Epithelial cell of esophagus (primary cell): Measurements from ENCODE around the gene SORCS1.
"Not testable (repeated sequence)": the region's sequence is repeated elsewhere in the genome, so short reads cannot be mapped to it uniquely, and the experiment has no call there.

Experiments
- DNase-seq: peaks from one replicate; pipeline ENCODE4 v3.0.0; 2010; ENCODE audit warnings: low read depth
- H3K4me3 ChIP-seq: 2 replicates; pipeline ENCODE4 v1.5.1; 2011; ENCODE audit warnings: mild to moderate bottlenecking, low read length, control low read depth
- TF ChIP-seq, protein P1 (sequence below): IDR thresholded peaks from 2 replicates; pipeline ENCODE4 v1.5.1; 2011; ENCODE audit warnings: low read depth, mild to moderate bottlenecking, low read length, control low read depth, inconsistent platforms; ENCODE audit not compliant: insufficient read depth; ENCODE audit errors: missing control alignments

SORCS1 gene

DNA sequence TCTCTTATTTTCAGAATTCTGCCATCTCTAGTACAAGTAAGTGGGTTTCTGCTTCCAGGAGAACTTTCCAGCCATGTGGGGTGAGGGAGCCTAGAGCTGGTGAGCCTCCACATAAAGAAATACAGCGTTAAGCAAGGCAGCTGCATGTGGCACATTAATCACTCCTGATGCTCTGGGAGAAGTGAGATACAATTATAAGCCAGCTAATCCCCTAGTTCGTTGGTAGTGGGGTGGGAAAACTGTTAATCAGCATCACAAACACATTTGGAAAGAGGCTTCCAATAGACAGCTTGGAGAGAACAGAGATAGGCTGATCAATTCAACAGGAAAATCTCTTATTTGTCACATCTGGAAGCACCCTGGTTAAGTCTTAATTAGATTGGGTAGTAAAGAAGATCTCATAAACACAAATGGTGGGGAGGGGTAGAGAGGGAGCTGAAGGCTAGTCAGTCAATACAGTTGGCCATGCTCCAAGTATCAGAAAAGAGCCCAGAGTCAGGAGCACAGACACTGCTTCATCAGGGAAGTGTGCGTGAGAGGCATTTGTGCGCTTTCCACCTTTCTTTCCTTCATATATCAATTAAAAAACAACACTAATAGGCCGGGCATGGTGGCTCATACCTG is 130.6 kb downstream of the SORCS1 start:
- TF ChIP-seq, protein P1, sequence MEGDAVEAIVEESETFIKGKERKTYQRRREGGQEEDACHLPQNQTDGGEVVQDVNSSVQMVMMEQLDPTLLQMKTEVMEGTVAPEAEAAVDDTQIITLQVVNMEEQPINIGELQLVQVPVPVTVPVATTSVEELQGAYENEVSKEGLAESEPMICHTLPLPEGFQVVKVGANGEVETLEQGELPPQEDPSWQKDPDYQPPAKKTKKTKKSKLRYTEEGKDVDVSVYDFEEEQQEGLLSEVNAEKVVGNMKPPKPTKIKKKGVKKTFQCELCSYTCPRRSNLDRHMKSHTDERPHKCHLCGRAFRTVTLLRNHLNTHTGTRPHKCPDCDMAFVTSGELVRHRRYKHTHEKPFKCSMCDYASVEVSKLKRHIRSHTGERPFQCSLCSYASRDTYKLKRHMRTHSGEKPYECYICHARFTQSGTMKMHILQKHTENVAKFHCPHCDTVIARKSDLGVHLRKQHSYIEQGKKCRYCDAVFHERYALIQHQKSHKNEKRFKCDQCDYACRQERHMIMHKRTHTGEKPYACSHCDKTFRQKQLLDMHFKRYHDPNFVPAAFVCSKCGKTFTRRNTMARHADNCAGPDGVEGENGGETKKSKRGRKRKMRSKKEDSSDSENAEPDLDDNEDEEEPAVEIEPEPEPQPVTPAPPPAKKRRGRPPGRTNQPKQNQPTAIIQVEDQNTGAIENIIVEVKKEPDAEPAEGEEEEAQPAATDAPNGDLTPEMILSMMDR: no peak
- H3K4me3 ChIP-seq: no peak overlapping the region
- no peak for DNase-seq

DNA sequence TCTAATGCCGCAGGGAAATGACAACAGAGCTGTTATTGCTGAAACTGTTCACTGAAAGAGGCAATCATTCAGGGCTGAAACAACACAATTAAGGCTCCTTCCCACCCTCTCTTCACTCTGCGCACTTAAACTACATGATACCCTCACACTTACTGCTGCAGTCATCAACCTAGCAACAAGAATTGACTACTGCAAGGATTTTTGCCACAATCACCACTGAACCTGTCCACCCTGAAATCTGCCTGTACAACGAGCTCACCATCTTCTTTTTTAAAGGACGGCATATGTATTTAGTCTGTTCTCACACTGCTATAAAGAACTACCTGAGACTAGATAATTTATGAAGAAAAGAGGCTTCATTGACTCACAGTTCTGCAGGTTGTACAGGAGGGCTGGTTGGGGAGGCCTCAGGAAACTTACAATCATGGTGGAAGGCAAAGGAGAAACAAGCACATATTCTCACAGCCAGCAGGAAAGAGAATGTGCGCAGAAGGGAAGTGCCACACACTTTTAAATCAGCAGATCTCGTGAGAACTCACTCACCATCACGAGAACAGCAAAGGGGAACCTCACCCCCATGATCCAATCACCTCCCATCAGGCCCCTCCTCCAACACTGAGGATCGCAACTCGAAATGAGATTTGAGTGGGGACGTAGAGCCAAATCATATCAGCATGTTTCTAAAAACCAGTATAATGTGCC is 131.7 kb downstream of the SORCS1 start:
- no peak overlapping the region for H3K4me3 ChIP-seq
- TF ChIP-seq, protein P1: no peak
- no peak for DNase-seq

DNA sequence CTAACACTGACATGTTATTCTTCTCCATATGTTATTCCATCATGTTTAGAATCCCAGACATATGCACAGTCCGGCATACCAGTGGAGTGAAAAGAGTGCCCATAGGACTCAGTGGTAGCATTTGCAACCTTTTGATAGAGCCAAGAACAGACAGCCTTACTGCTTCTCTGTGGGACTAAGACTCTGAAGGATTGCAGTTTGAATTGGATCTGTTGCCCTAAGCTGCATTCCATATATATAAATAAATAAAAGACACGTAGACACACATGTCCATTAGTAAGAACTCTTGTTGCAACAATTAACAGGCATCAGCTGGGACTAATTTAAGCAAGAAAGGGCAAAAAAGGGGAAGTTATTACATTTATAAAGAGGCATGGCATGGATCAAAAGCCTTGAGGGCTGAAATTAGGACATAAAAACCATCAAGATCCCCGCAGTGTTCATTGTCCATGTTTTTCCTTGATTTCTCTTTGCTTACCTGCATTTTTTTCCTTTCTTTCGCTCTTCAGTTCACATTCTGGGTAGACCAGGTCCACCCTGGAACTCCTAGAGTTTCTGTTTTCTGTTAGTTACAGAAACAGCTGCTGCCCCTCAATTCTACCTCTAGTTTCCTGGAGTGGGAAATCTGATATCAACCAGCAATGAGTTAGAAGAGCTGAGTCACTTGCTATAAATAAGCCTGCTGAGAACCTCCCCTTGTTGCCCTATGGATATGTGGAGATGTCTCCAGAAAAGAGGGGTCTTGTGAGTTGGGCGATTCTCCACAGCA is 132.4 kb downstream of the SORCS1 start:
- no peak overlapping the region for H3K4me3 ChIP-seq
- DNase-seq: no peak
- TF ChIP-seq, protein P1: no peak

DNA sequence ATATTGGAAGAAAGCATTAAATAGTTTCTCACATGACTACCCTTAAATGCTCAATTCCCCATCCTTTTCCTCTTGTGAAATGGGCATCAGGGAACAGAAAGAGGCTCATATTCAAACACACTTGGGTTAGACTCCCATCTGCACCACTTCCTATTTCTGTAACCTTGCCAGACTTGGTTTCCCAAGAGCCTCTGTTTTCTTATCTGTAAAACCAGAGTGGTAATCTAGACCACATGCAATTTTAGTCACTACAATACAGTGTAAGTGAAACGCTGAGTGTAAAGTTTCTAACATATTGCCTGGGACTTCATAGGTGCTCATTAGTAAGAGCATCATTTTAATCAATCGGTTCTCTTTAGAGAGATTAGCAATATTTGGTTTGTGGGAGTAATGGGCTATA is 136.3 kb downstream of the SORCS1 start:
- H3K4me3 ChIP-seq: no peak overlapping the region
- no peak for DNase-seq
- TF ChIP-seq, protein P1: no peak

DNA sequence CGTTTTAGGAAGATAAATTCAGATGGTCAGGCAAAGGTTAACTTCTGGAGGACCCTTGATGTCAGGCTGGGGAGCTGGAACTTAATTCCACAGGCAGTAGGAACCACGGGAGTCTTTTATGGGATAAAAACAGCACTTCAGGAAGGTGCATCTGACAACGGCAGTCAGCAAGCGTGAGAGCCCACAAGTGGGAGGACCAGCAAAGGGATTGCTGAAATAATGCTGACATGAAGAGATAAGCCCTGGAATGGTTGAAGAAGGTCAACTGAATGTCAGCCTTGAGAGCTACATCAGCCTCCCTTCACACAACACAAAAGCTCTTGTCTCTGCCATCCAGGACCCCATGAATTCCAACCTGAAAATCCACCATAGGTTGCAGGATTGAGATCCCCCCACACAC is 138.8 kb downstream of the SORCS1 start:
- DNase-seq: no peak
- no peak overlapping the region for H3K4me3 ChIP-seq
- TF ChIP-seq, protein P1: no peak

DNA sequence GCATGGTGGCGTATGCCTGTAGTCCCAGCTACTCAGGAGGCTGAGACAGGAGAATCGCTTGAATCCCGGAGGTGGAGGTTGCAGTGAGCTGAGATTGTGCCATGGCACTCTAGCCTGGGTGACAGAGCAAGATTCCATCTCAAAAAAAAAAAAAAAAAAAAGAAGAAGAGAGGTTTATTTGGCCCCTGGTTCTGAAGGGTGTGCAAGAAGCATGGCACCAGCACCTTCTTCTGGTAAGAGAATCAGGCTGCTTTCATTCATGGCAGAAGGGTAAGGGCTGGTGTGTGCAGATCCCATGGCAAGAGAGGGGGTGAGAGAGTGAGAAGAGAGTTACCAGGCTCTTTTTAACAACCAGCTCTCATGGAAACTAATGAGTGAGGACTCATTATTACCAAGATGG is 140.5 kb downstream of the SORCS1 start:
- DNase-seq, H3K4me3 ChIP-seq: not testable (repeated sequence)

DNA sequence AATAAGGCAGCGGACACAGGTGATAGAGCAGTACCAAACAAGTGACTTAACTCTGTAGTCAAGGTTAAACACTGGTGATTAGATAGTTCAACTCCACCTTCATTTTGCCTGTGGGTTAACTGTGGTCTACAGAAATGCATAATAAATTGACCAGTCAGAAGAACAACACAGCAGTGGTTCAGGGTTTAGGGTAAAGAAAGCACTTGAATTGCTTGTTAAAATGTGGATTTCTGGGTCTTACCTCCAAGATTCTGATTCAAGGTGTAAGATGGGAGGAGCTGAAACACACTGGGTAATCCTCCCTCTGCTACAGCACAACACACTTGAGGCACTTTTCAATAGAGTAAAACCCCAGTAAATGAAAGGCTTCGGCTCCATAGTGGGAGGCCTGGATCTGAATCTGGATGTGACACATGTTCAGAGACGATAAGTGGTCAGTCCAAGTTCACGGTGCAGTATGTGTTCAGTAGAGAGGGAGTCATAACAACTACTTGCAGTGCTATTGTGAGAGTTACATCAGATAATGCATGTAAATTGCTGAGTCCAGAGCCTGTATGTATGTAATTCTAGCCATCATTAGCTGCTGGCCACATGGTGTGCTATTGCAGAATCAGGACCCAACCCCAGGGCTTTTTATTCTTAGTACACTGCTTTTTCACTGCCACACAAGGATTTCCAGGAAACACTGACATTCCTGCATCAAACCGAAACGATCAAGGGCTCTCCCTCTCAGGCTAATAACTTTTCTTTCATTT is 141.7 kb downstream of the SORCS1 start:
- H3K4me3 ChIP-seq: no peak overlapping the region
- TF ChIP-seq, protein P1: no peak
- DNase-seq: no peak
